ENCODE data around the gene CYP1A2.

GRCh38 chr15:74790080-74790916 lies 41.7 kb downstream of the CYP1A2 start:
- TF ChIP-seq POLR2A (IDR thresholded peaks at IDR 0.05) (no peak), POLR2AphosphoS5 (IDR thresholded peaks at IDR 0.05) (no peak)
- TF ChIP-seq, protein P1, sequence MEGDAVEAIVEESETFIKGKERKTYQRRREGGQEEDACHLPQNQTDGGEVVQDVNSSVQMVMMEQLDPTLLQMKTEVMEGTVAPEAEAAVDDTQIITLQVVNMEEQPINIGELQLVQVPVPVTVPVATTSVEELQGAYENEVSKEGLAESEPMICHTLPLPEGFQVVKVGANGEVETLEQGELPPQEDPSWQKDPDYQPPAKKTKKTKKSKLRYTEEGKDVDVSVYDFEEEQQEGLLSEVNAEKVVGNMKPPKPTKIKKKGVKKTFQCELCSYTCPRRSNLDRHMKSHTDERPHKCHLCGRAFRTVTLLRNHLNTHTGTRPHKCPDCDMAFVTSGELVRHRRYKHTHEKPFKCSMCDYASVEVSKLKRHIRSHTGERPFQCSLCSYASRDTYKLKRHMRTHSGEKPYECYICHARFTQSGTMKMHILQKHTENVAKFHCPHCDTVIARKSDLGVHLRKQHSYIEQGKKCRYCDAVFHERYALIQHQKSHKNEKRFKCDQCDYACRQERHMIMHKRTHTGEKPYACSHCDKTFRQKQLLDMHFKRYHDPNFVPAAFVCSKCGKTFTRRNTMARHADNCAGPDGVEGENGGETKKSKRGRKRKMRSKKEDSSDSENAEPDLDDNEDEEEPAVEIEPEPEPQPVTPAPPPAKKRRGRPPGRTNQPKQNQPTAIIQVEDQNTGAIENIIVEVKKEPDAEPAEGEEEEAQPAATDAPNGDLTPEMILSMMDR (IDR thresholded peaks at IDR 0.05): no peak
